GM12892 (cell line): ENCODE results near the gene MTURN.

Experiments
- POLR2A ChIP-seq: IDR thresholded peaks from 2 replicates; pipeline ENCODE4 v1.6.1; 2011; ENCODE audit warnings: low read depth, low read length, control low read depth
- POLR2AphosphoS5 ChIP-seq: IDR thresholded peaks from 2 replicates; pipeline ENCODE4 v1.6.1; 2011; ENCODE audit warnings: low read depth, low read length, control low read depth

GRCh38 chr7:30167901-30168300 lies 33.1 kb downstream of the MTURN start:
- no peak for TF ChIP-seq POLR2A
- TF ChIP-seq POLR2AphosphoS5: no peak
